T-cell (primary cell): ENCODE data around the gene KHDC3L. TPM values are rescaled to one million over a fixed set of nuclear protein-coding genes. Genes with fewer than 3 reads are reported as not detected.
"Not testable (repeated sequence)": the region's sequence is repeated elsewhere in the genome, so short reads cannot be mapped to it uniquely, and the experiment has no call there.

Source experiments
- ATAC-seq, 4 experiments: fragments of 200-7000 bp in 3 of 4; fragments of 150-1000 bp in 1 of 4; cut with Tn5 transposase; replicated peaks in 1 of 4; 1 replicate in 3 of 4; 2 replicates in 1 of 4; pipeline ENCODE4 v1.10.0; 2021; ENCODE audit warnings: moderate library complexity in 3 of 4, mild to moderate bottlenecking in 2 of 4, moderate number of reproducible peaks in 1 of 4
- CTCF ChIA-PET, 2 donors: fragments of 300-600 bp; sonication (Branson Sonifier 250); formaldehyde crosslinking; loops; one replicate each; lab custom pipeline; 2022; ENCODE audit warnings: antibody characterized with exemption in 2 of 2; lab: Charles Lee
- POLR2A ChIA-PET, 2 donors: fragments of 300-600 bp; sonication (Branson Sonifier 250); formaldehyde crosslinking; loops; one replicate each; lab custom pipeline; 2022; ENCODE audit warnings: antibody characterized with exemption in 2 of 2; lab: Charles Lee
- DNase-seq, 35 experiments: peaks; one replicate each; pipeline versions ENCODE4 v3.0.0 to v3.0.0-alpha.2; 2013 to 2023
- H3K27ac ChIP-seq: one replicate; pipeline ENCODE4 v1.5.1; 2013; ENCODE audit warnings: low read length
- H3K27me3 ChIP-seq, 2 experiments: replicated peaks in 1 of 2; 1 replicate in 1 of 2; 2 replicates in 1 of 2; pipeline versions ENCODE4 v1.6.1 to v1.7.0; 2013; ENCODE audit warnings: low read length in 1 of 2, mixed read lengths in 1 of 2; ENCODE audit not compliant: control insufficient read depth in 2 of 2, insufficient read depth in 2 of 2; ENCODE audit errors: extremely low read depth in 1 of 2
- H3K36me3 ChIP-seq, 2 donors: 1 replicate in 1 of 2; 2 replicates in 1 of 2; pipeline versions ENCODE4 v1.6.1 to v1.7.0; 2013; ENCODE audit warnings: low read length in 1 of 2; ENCODE audit not compliant: control insufficient read depth in 2 of 2, insufficient read depth in 1 of 2; ENCODE audit errors: extremely low read depth in 1 of 2
- H3K4me1 ChIP-seq, 2 experiments: 1 replicate in 1 of 2; 2 replicates in 1 of 2; pipeline versions ENCODE4 v1.6.1 to v1.7.0; 2013; ENCODE audit warnings: low read length in 2 of 2, mixed read lengths in 1 of 2; ENCODE audit not compliant: insufficient read depth in 2 of 2, control insufficient read depth in 1 of 2; ENCODE audit errors: extremely low read depth in 1 of 2
- H3K4me3 ChIP-seq, 2 donors: 1 replicate in 1 of 2; 2 replicates in 1 of 2; pipeline versions ENCODE4 v1.5.1 to v1.7.0; 2013; ENCODE audit warnings: mild to moderate bottlenecking in 2 of 2, low read length in 1 of 2, moderate library complexity in 1 of 2; ENCODE audit not compliant: control insufficient read depth in 1 of 2; ENCODE audit errors: extremely low read depth in 1 of 2
- H3K9me3 ChIP-seq: 2 replicates; pipeline ENCODE4 v1.7.0; 2013
- H3K27ac Mint-ChIP-seq, 2 donors: one replicate each; pipeline ENCODE4 v1.8.0; 2020 to 2021; ENCODE audit warnings: mild to moderate bottlenecking in 2 of 2, mixed read lengths in 2 of 2
- H3K27me3 Mint-ChIP-seq, 2 donors: one replicate each; pipeline ENCODE4 v1.8.0; 2021 to 2022; ENCODE audit warnings: mixed read lengths in 2 of 2
- H3K36me3 Mint-ChIP-seq: one replicate; pipeline ENCODE4 v1.8.0; 2021; ENCODE audit warnings: mixed read lengths
- H3K4me1 Mint-ChIP-seq, 3 donors: one replicate each; pipeline ENCODE4 v1.8.0; 2020 to 2022; ENCODE audit warnings: mixed read lengths in 3 of 3, mild to moderate bottlenecking in 1 of 3
- H3K4me3 Mint-ChIP-seq, 3 donors: one replicate each; pipeline ENCODE4 v1.8.0; 2020 to 2022; ENCODE audit warnings: mild to moderate bottlenecking in 3 of 3, mixed read lengths in 3 of 3, moderate library complexity in 3 of 3
- H3K9me3 Mint-ChIP-seq, 3 donors: one replicate each; pipeline ENCODE4 v1.8.0; 2020 to 2022; ENCODE audit warnings: mixed read lengths in 3 of 3
- WGBS: methylation state at CpG from one replicate; pipeline ENCODE4 v1.1.5; 2013; ENCODE audit warnings: missing lambda C conversion rate; ENCODE audit not compliant: insufficient coverage; 5-methylcytosine and 5-hydroxymethylcytosine counted together
- total RNA-seq, 35 experiments: library from RNA in 6 of 35; stranded (reverse) in 6 of 35; fragments of 120-200 nt in 1 of 35; gene quantifications; one replicate each; pipeline versions ENCODE4 v1.2.1 to v1.2.4 and lab custom pipeline; 2013 to 2026

The KHDC3L gene
- total RNA-seq, 5 donors from 2014 or later (not counting 1 experiment from before 2014, with no cell fraction given): not detected

- no peaks in the 10 kb centered on the region for H3K9me3 Mint-ChIP-seq
- Histone ChIP-seq H3K4me1 (peaks cover 0 to 28% of the 10 kb centered on the region in 2 experiments), H3K27me3 (no peaks in the 10 kb centered on the region), H3K27ac (no peak overlapping the region), H3K9me3 (no peaks in the 10 kb centered on the region), H3K36me3 (no peaks in the 10 kb centered on the region), H3K4me3 (no peak overlapping the region)
- H3K36me3 Mint-ChIP-seq: no peaks in the 10 kb centered on the region
- H3K4me3 Mint-ChIP-seq: peak overlapping the region in 1 of 3 donors; percentile 80
- ATAC-seq: no peak
- H3K27me3 Mint-ChIP-seq: peaks cover 0 to 1% of the 10 kb centered on the region in 2 donors
- POLR2A ChIA-PET: interaction anchor here in 1 of 2 donors (0.7 kb wide), 1 partner anchor 434 kb away, joined by 4 read pairs; no protein-coding TSS in a partner anchor
- H3K4me1 Mint-ChIP-seq: peaks cover 20 to 26% (median 20%) of the 10 kb centered on the region in 3 donors
- H3K27ac Mint-ChIP-seq: peak overlapping the region in 1 of 2 donors; percentile 49
- CTCF ChIA-PET: interaction anchor here (0.5 to 1.1 kb wide), 2 partner anchors 61 to 70 kb away, joined by 3 to 8 read pairs; no protein-coding TSS in a partner anchor
- WGBS: 100% methylated on average over 4 of the region's 10 CpGs
- DNase-seq: no peak
Observed at GRCh38 chr6:73389854-73390253, 27.4 kb downstream of the KHDC3L start.

- Histone ChIP-seq H3K27ac (peak overlapping the region; percentile 25), H3K9me3 (no peaks in the 10 kb centered on the region), H3K27me3 (no peaks in the 10 kb centered on the region), H3K4me1 (peaks cover 0 to 29% of the 10 kb centered on the region in 2 experiments), H3K4me3 (no peak overlapping the region), H3K36me3 (no peaks in the 10 kb centered on the region)
- DNase-seq: peak in 1 of 35 experiments; percentile 27
- H3K4me1 Mint-ChIP-seq: peaks cover 20 to 26% (median 22%) of the 10 kb centered on the region in 3 donors
- no CpG with 5 or more reads among the region's 2 CpGs for WGBS
- POLR2A ChIA-PET: no interaction called here
- H3K27ac Mint-ChIP-seq: peak overlapping the region; percentile 74 to 83
- ATAC-seq: peak in 2 of 4 experiments; percentile 39 to 40
- peak overlapping the region in 1 of 3 donors; percentile 0 for H3K4me3 Mint-ChIP-seq
- peaks cover 0 to 1% of the 10 kb centered on the region in 2 donors for H3K27me3 Mint-ChIP-seq
- no peaks in the 10 kb centered on the region for H3K9me3 Mint-ChIP-seq
- no peaks in the 10 kb centered on the region for H3K36me3 Mint-ChIP-seq
- CTCF ChIA-PET: no interaction called here
Observed at GRCh38 chr6:73391675-73392074, 29.2 kb downstream of the KHDC3L start.

- H3K9me3 ChIP-seq, H3K27ac ChIP-seq, DNase-seq, H3K27ac Mint-ChIP-seq, ATAC-seq, H3K4me3 Mint-ChIP-seq, H3K36me3 ChIP-seq, POLR2A ChIA-PET, H3K4me3 ChIP-seq, H3K9me3 Mint-ChIP-seq, H3K36me3 Mint-ChIP-seq, H3K27me3 ChIP-seq, H3K27me3 Mint-ChIP-seq: not testable (repeated sequence)
- peaks cover 20 to 26% (median 22%) of the 10 kb centered on the region in 3 donors for H3K4me1 Mint-ChIP-seq
- CTCF ChIA-PET: interaction anchor here in 1 of 2 donors (0.7 kb wide), 2 partner anchors 21 to 133 kb away, joined by 3 to 5 read pairs; no protein-coding TSS in a partner anchor
- peaks cover 0 to 29% of the 10 kb centered on the region in 2 experiments for H3K4me1 ChIP-seq
- WGBS: no CpG with 5 or more reads among the region's 4 CpGs
Observed at GRCh38 chr6:73392188-73392587, 29.7 kb downstream of the KHDC3L start.

GRCh38 chr6:73393278-73393677 is 30.8 kb downstream of the KHDC3L start:
- Mint-ChIP-seq H3K4me1 (peaks cover 20 to 26% (median 22%) of the 10 kb centered on the region in 3 donors), H3K27me3 (peaks cover 0 to 1% of the 10 kb centered on the region in 2 donors), H3K9me3 (no peaks in the 10 kb centered on the region), H3K4me3 (no peak overlapping the region), H3K27ac (peak overlapping the region in 1 of 2 donors; percentile 31), H3K36me3 (no peaks in the 10 kb centered on the region)
- H3K9me3 ChIP-seq: no peaks in the 10 kb centered on the region
- H3K27me3 ChIP-seq: no peaks in the 10 kb centered on the region
- no peak for ATAC-seq
- 83% methylated on average over 1 of the region's 3 CpGs for WGBS
- peaks cover 0 to 29% of the 10 kb centered on the region in 2 experiments for H3K4me1 ChIP-seq
- no peaks in the 10 kb centered on the region for H3K36me3 ChIP-seq
- H3K4me3 ChIP-seq: no peak overlapping the region
- no peak for DNase-seq
- CTCF ChIA-PET: no interaction called here
- H3K27ac ChIP-seq: no peak overlapping the region
- POLR2A ChIA-PET: no interaction called here

- no peaks in the 10 kb centered on the region for H3K9me3 ChIP-seq
- Mint-ChIP-seq H3K4me1 (peaks cover 12 to 16% (median 15%) of the 10 kb centered on the region in 3 donors), H3K4me3 (peak within 1 kb of the TSS; percentile 21 to 79 (median 78)), H3K9me3 (no peaks in the 10 kb centered on the region), H3K27ac (peak within 1 kb of the TSS in 1 of 2 donors; percentile 76), H3K27me3 (no peaks in the 10 kb centered on the region), H3K36me3 (no peaks in the 10 kb centered on the region)
- WGBS: 73% methylated on average over 37 of the region's 54 CpGs
- H3K4me3 ChIP-seq: peak within 1 kb of the TSS in 1 of 2 donors; percentile 30
- ChIA-PET POLR2A (no interaction called here), CTCF (interaction anchor here in 1 of 2 donors (0.6 kb wide), 1 partner anchor 520 kb away, joined by 4 read pairs; no protein-coding TSS in a partner anchor)
- peak in 3 of 4 experiments; percentile 74 to 87 (median 79) for ATAC-seq
- DNase-seq: peak in 29 of 35 experiments; percentile 0 to 79 (median 45)
- peak within 1 kb of the TSS; percentile 57 for H3K27ac ChIP-seq
- H3K4me1 ChIP-seq: peaks cover 0 to 15% of the 10 kb centered on the region in 2 experiments
- H3K27me3 ChIP-seq: no peaks in the 10 kb centered on the region
- H3K36me3 ChIP-seq: no peaks in the 10 kb centered on the region
Observed at GRCh38 chr6:73394577-73395354, 32.3 kb downstream of the KHDC3L start, which contains the start of gene DDX43. DDX43 (plus strand) TSS chr6:73394828; CDS start chr6:73394906, 78 bp downstream.

- CTCF ChIA-PET: no interaction called here
- no peak overlapping the region for H3K27ac Mint-ChIP-seq
- no CpG with 5 or more reads among the region's 10 CpGs for WGBS
- no peak for DNase-seq
- H3K27me3 Mint-ChIP-seq: no peaks in the 10 kb centered on the region
- Histone ChIP-seq H3K27ac (no peak overlapping the region), H3K9me3 (no peaks in the 10 kb centered on the region), H3K36me3 (no peaks in the 10 kb centered on the region), H3K4me3 (no peak overlapping the region), H3K4me1 (peaks cover 0 to 12% of the 10 kb centered on the region in 2 experiments), H3K27me3 (no peaks in the 10 kb centered on the region)
- H3K4me1 Mint-ChIP-seq: peaks cover 12 to 16% (median 12%) of the 10 kb centered on the region in 3 donors
- no peak for ATAC-seq
- H3K4me3 Mint-ChIP-seq: no peak overlapping the region
- no peaks in the 10 kb centered on the region for H3K9me3 Mint-ChIP-seq
- POLR2A ChIA-PET: interaction anchor here in 1 of 2 donors (0.6 kb wide), 1 partner anchor 16 kb away, joined by 6 read pairs; no protein-coding TSS in a partner anchor
- no peaks in the 10 kb centered on the region for H3K36me3 Mint-ChIP-seq
Observed at GRCh38 chr6:73395875-73396274, 33.4 kb downstream of the KHDC3L start.
